ENCODE measurements around the gene FHIT. TPM values are rescaled to one million over a fixed set of nuclear protein-coding genes. Genes with fewer than 3 reads are reported as not detected.

Gene FHIT
- total RNA-seq, 1 donor from 2014 or later = 20.2 TPM

- no peak for TF ChIP-seq CTCF (IDR thresholded peaks at IDR 0.05; ENCODE audit: unreplicated experiment)
- Mint-ChIP-seq H3K9me3 (ENCODE audit: unreplicated experiment) (no peaks in the 10 kb centered on the region), H3K27ac (ENCODE audit: unreplicated experiment) (no peak overlapping the region), H3K4me1 (ENCODE audit: unreplicated experiment) (peaks cover 3% of the 10 kb centered on the region), H3K36me3 (ENCODE audit: low read depth, unreplicated experiment) (no peaks in the 10 kb centered on the region), H3K27me3 (ENCODE audit: unreplicated experiment) (no peaks in the 10 kb centered on the region), H3K4me3 (ENCODE audit: unreplicated experiment) (no peak overlapping the region)
- DNase-seq (ENCODE audit: low spot score) = no peak
Observed at GRCh38 chr3:60053526-60054265, 1197.6 kb downstream of the FHIT start.

- H3K27me3 Mint-ChIP-seq (ENCODE audit: unreplicated experiment) = no peaks in the 10 kb centered on the region
- no peak for DNase-seq (ENCODE audit: low spot score)
- no peaks in the 10 kb centered on the region for H3K36me3 Mint-ChIP-seq (ENCODE audit: low read depth, unreplicated experiment)
- peaks cover 3% of the 10 kb centered on the region for H3K4me1 Mint-ChIP-seq (ENCODE audit: unreplicated experiment)
- H3K27ac Mint-ChIP-seq (ENCODE audit: unreplicated experiment) = no peak overlapping the region
- TF ChIP-seq CTCF (IDR thresholded peaks at IDR 0.05; ENCODE audit: unreplicated experiment) = no peak
- no peak overlapping the region for H3K4me3 Mint-ChIP-seq (ENCODE audit: unreplicated experiment)
- no peaks in the 10 kb centered on the region for H3K9me3 Mint-ChIP-seq (ENCODE audit: unreplicated experiment)
Observed at GRCh38 chr3:60048447-60048848, 1202.8 kb downstream of the FHIT start.

GRCh38 chr3:60047426-60048200 lies 1203.6 kb downstream of the FHIT start:
- Mint-ChIP-seq H3K4me1 (ENCODE audit: unreplicated experiment) (peaks cover 3% of the 10 kb centered on the region), H3K27ac (ENCODE audit: unreplicated experiment) (no peak overlapping the region), H3K4me3 (ENCODE audit: unreplicated experiment) (no peak overlapping the region), H3K27me3 (ENCODE audit: unreplicated experiment) (no peaks in the 10 kb centered on the region), H3K36me3 (ENCODE audit: low read depth, unreplicated experiment) (no peaks in the 10 kb centered on the region), H3K9me3 (ENCODE audit: unreplicated experiment) (no peaks in the 10 kb centered on the region)
- no peak for DNase-seq (ENCODE audit: low spot score)
- TF ChIP-seq CTCF (IDR thresholded peaks at IDR 0.05; ENCODE audit: unreplicated experiment) = no peak

GRCh38 chr3:60046210-60046609 lies 1205.0 kb downstream of the FHIT start:
- H3K27ac Mint-ChIP-seq (ENCODE audit: unreplicated experiment) = no peak overlapping the region
- H3K36me3 Mint-ChIP-seq (ENCODE audit: low read depth, unreplicated experiment) = no peaks in the 10 kb centered on the region
- no peaks in the 10 kb centered on the region for H3K27me3 Mint-ChIP-seq (ENCODE audit: unreplicated experiment)
- H3K9me3 Mint-ChIP-seq (ENCODE audit: unreplicated experiment) = no peaks in the 10 kb centered on the region
- no peaks in the 10 kb centered on the region for H3K4me1 Mint-ChIP-seq (ENCODE audit: unreplicated experiment)
- DNase-seq (ENCODE audit: low spot score) = no peak
- TF ChIP-seq CTCF (IDR thresholded peaks at IDR 0.05; ENCODE audit: unreplicated experiment) = no peak
- H3K4me3 Mint-ChIP-seq (ENCODE audit: unreplicated experiment) = no peak overlapping the region

- DNase-seq (ENCODE audit: low spot score) = no peak
- Mint-ChIP-seq H3K4me3 (ENCODE audit: unreplicated experiment) (no peak overlapping the region), H3K9me3 (ENCODE audit: unreplicated experiment) (no peaks in the 10 kb centered on the region), H3K27ac (ENCODE audit: unreplicated experiment) (no peak overlapping the region), H3K36me3 (ENCODE audit: low read depth, unreplicated experiment) (no peaks in the 10 kb centered on the region), H3K4me1 (ENCODE audit: unreplicated experiment) (no peaks in the 10 kb centered on the region), H3K27me3 (ENCODE audit: unreplicated experiment) (no peaks in the 10 kb centered on the region)
- no peak for TF ChIP-seq CTCF (IDR thresholded peaks at IDR 0.05; ENCODE audit: unreplicated experiment)
Observed at GRCh38 chr3:60045686-60046085, 1205.6 kb downstream of the FHIT start.
